Type B pancreatic cell (in vitro differentiated cells): ENCODE measurements around the gene SSBP3. TPM values are rescaled to one million over a fixed set of nuclear protein-coding genes. Genes with fewer than 3 reads are reported as not detected.
"Not testable (repeated sequence)": the region's sequence is repeated elsewhere in the genome, so short reads cannot be mapped to it uniquely, and the experiment has no call there.

Experiments used
- DNase-seq: peaks from one replicate; pipeline ENCODE4 v3.0.0; 2021; ENCODE audit warnings: mixed read lengths; ENCODE audit not compliant: unreplicated experiment; ENCODE audit errors: extremely low spot score
- H3K27ac Mint-ChIP-seq: 2 replicates; pipeline ENCODE4 v1.8.0; 2021; ENCODE audit warnings: mild to moderate bottlenecking, mixed read lengths
- H3K27me3 Mint-ChIP-seq: 2 replicates; pipeline ENCODE4 v1.8.0; 2021; ENCODE audit warnings: mixed read lengths
- H3K36me3 Mint-ChIP-seq: 2 replicates; pipeline ENCODE4 v1.8.0; 2021; ENCODE audit warnings: mixed read lengths
- H3K4me1 Mint-ChIP-seq: one replicate; pipeline ENCODE4 v1.8.0; 2021; ENCODE audit warnings: mixed read lengths; ENCODE audit not compliant: unreplicated experiment
- H3K4me3 Mint-ChIP-seq: 2 replicates; pipeline ENCODE4 v1.8.0; 2021; ENCODE audit warnings: mild to moderate bottlenecking, mixed read lengths
- H3K9me3 Mint-ChIP-seq: 2 replicates; pipeline ENCODE4 v1.8.0; 2021; ENCODE audit warnings: mixed read lengths
- long read RNA-seq: library from polyadenylated mRNA; unstranded; transcript quantifications from one replicate; pipeline ENCODE4 v2.0.0, GENCODE V29; 2020
- total RNA-seq: library from RNA; stranded (reverse); gene quantifications from 2 replicates; pipeline ENCODE4 v1.2.1, GENCODE V29; 2021; ENCODE audit warnings: low replicate concordance
- TF ChIP-seq, protein P1 (sequence below): fragments of 200-600 bp; sonication (generic); conservative IDR thresholded peaks from 2 replicates; pipeline ENCODE4 v1.5.0; 2021; ENCODE audit warnings: antibody characterized with exemption, mild to moderate bottlenecking

Gene SSBP3
- 69.5 and 129 TPM in 2 replicates for total RNA-seq
- long read RNA-seq, partial matches to known transcripts = 0 of 1 reads
- long read RNA-seq, other reads (novel, unspliced or antisense) = 1 of 1 reads

DNA sequence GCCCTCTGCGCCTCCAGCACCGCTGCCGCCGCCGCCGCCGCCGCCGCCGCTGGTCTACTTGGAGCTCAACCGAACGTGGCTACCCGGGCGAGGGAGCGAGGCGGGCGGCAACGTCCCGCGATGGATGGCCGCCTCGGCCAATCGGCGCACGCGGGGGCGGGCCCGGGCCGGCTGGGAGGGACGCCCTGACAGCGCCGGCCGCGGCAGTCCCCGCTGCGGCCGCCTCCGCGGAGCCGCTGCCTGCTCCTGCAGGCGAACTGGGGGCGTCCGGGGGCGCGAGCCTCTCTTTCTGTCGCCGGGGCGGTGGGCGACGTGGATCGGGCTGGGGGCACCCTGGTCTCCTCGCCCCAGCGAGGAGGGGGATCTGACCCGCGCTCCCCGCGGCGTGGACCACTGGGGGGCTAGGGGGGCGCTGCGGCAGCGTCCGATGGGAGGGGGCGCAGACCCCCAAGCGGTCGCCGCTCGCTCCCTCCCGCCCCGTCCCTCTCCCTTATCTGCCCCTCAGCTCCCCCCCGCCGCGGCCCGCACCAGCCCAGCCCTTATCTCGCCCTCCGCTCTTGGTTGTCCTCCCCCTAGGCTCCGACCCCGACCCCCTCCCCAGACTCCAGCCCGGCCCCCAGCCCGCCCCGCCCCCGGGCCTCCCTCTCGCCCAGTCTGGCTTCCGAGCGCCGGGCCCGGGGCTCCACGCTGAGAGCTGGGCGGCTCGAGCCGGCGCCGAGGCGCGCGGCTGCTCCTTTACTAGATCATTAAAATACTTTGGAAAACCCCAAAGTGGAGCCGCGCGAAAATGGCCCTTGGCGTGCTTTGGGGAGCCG lies at the start of gene SSBP3:
Gene SSBP3 (minus strand): TSS at position 56 of the 815 bp plus-strand sequence.
- H3K4me3 Mint-ChIP-seq = peak within 1 kb of the TSS; percentile 96
- TF ChIP-seq, protein P1, sequence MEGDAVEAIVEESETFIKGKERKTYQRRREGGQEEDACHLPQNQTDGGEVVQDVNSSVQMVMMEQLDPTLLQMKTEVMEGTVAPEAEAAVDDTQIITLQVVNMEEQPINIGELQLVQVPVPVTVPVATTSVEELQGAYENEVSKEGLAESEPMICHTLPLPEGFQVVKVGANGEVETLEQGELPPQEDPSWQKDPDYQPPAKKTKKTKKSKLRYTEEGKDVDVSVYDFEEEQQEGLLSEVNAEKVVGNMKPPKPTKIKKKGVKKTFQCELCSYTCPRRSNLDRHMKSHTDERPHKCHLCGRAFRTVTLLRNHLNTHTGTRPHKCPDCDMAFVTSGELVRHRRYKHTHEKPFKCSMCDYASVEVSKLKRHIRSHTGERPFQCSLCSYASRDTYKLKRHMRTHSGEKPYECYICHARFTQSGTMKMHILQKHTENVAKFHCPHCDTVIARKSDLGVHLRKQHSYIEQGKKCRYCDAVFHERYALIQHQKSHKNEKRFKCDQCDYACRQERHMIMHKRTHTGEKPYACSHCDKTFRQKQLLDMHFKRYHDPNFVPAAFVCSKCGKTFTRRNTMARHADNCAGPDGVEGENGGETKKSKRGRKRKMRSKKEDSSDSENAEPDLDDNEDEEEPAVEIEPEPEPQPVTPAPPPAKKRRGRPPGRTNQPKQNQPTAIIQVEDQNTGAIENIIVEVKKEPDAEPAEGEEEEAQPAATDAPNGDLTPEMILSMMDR = peak; percentile 48
- H3K4me1 Mint-ChIP-seq = peaks cover 64% of the 10 kb centered on the region
- H3K9me3 Mint-ChIP-seq = no peaks in the 10 kb centered on the region
- DNase-seq = peak; percentile 97
- H3K27me3 Mint-ChIP-seq = no peaks in the 10 kb centered on the region
- peaks cover 24% of the 10 kb centered on the region for H3K36me3 Mint-ChIP-seq
- H3K27ac Mint-ChIP-seq = peak within 1 kb of the TSS; percentile 97

DNA sequence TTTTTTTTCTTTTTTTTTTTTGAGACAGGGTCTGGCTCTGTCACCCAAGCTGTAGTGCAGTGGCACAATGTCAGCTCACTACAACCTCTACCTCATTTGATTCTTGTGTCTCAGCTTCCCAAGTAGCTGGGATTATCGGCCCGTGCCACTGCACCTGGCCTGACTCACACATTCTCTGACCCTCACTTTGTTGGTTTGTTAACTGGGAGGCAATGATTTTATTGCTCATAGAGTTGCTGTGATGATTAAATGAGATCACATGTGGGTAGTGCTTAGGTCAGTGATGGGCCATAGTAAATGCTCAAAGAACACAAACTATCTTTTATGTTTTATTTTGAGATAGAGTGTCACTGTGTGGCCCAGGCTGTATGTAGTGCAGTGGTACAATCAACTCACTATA lies 47.3 kb upstream of the SSBP3 start:
- peaks cover 3% of the 10 kb centered on the region for H3K36me3 Mint-ChIP-seq
- TF ChIP-seq, protein P1 = no peak

DNA sequence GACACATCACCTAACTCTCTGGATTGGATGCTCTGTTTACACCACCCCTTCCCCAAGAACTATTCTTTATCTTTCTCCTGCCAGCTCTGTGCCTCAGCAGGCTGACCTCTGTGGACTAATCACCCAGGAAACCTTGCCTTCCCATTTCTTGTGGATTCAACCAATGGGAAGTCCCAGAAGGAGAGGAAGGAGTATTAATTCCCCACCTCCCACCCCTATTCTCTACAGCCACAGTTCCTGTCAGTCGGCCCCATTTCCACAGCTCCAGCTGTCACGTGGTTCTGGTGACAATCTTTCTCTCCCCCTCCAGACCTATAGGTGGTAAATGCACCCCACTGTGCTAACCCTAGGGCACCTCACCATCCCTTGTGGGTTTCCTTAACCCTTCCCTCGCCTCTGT lies 46.8 kb upstream of the SSBP3 start:
- TF ChIP-seq, protein P1 = no peak
- no peak overlapping the region for H3K4me3 Mint-ChIP-seq
- peaks cover 11% of the 10 kb centered on the region for H3K4me1 Mint-ChIP-seq
- H3K9me3 Mint-ChIP-seq = no peaks in the 10 kb centered on the region
- peaks cover 3% of the 10 kb centered on the region for H3K36me3 Mint-ChIP-seq
- H3K27me3 Mint-ChIP-seq = no peaks in the 10 kb centered on the region
- DNase-seq = no peak
- H3K27ac Mint-ChIP-seq = no peak overlapping the region

More for the DNA sequence above, 47.3 kb upstream of the SSBP3 start:
- H3K27ac Mint-ChIP-seq = no peak overlapping the region
- H3K4me1 Mint-ChIP-seq = peaks cover 11% of the 10 kb centered on the region
- H3K9me3 Mint-ChIP-seq = no peaks in the 10 kb centered on the region
- H3K27me3 Mint-ChIP-seq = no peaks in the 10 kb centered on the region
- no peak for DNase-seq
- H3K4me3 Mint-ChIP-seq = no peak overlapping the region

DNA sequence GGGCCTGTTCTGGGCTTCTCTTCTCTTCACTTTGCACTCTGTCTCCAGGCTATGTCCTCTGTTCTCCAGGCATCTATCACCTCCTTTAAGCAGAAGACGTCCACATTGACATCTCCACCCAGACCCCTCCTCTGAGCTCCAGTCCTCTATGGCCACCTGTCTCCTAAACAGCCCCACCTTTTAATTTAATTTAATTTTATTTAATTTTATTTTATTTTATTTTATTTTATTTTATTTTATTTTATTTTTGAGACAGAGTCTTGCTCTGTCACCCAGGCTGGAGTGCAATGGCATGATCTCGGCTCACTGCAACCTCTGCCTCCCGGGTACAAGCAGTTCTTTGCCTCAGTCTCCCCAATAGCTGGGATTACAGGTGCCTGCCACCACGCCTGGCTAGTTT lies 43.2 kb upstream of the SSBP3 start:
- H3K4me1 Mint-ChIP-seq, H3K36me3 Mint-ChIP-seq, H3K4me3 Mint-ChIP-seq, H3K9me3 Mint-ChIP-seq, DNase-seq, H3K27me3 Mint-ChIP-seq, H3K27ac Mint-ChIP-seq: not testable (repeated sequence)

DNA sequence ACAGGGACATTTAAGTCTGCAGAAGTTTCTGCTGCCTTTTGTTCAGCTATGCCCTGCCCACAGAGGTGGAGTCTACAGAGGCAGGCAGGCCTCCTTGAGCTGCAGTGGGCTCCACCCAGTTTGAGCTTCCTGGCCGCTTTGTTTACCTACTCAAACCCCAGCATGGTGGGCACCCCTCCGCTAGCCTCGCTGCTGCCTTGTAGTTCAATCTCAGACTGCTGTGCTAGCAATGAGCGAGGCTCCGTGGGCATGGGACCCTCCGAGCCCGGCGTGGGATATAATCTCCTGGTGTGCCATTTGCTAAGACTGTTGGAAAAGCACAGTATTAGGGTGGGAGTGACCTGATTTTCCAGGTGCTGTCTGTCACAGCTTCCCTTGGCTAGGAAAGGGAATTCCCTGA lies 42.6 kb upstream of the SSBP3 start:
- H3K27me3 Mint-ChIP-seq, H3K4me1 Mint-ChIP-seq, H3K4me3 Mint-ChIP-seq, H3K36me3 Mint-ChIP-seq, H3K27ac Mint-ChIP-seq, H3K9me3 Mint-ChIP-seq, DNase-seq: not testable (repeated sequence)

DNA sequence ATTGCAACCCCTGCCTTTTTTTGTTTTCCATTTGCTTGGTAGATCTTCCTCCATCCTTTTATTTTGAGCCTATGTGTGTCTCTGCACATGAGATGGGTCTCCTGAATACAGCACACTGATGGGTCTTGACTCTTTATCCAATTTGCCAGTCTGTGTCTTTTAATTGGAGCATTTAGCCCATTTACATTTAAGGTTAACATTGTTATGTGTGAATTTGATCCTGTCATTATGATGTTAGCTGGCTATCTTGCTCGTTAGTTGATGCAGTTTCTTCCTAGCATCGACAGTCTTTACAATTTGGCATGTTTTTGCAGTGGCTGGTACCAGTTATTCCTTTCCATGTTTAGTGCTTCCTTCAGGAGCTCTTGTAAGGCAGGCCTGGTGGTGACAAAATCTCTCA lies 40.9 kb upstream of the SSBP3 start:
- H3K4me3 Mint-ChIP-seq = not testable (repeated sequence)

DNA sequence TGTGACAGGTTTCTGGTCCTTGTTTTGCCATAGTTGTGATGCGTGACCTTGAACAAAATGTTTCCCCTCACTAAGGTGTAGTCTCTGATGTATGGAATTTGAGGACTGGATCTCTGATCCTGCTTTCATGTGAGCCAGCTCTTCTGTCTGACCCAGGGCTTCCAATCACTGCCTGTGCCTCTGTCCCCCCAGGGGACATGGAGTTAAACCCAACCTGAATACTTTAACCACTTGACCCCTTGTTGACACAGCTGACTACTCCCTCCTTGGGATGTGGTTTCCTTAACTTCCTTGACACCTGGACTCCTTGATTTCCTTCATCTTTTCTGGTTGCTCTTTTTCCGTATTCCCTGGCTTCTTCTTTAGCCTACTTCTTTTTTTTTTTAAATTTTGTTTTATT lies 36.0 kb upstream of the SSBP3 start:
- no peak overlapping the region for H3K4me3 Mint-ChIP-seq
- H3K9me3 Mint-ChIP-seq = no peaks in the 10 kb centered on the region
- no peak for DNase-seq
- H3K27me3 Mint-ChIP-seq = no peaks in the 10 kb centered on the region
- H3K36me3 Mint-ChIP-seq = no peaks in the 10 kb centered on the region
- H3K4me1 Mint-ChIP-seq = no peaks in the 10 kb centered on the region
- H3K27ac Mint-ChIP-seq = no peak overlapping the region
- TF ChIP-seq, protein P1 = no peak

More for the DNA sequence above, 40.9 kb upstream of the SSBP3 start:
- H3K36me3 Mint-ChIP-seq, DNase-seq, H3K27me3 Mint-ChIP-seq, H3K27ac Mint-ChIP-seq, H3K4me1 Mint-ChIP-seq, H3K9me3 Mint-ChIP-seq: not testable (repeated sequence)
